ENCODE results near the gene PPP1R1C. TPM values are rescaled to one million over a fixed set of nuclear protein-coding genes. Genes with fewer than 3 reads are reported as not detected.

The PPP1R1C gene
- total RNA-seq, 1 experiment from 2014 or later: 4.0 TPM

GRCh38 chr2:182148344-182148743, 162.7 kb downstream of the PPP1R1C start:
- H4K91ac ChIP-seq (ENCODE audit: insufficient read length, low read depth, low read length): no peak overlapping the region
- no peaks in the 10 kb centered on the region for H4K20me1 ChIP-seq (ENCODE audit: control insufficient read depth, insufficient read depth, insufficient read length)
- H3K27me3 ChIP-seq (ENCODE audit: insufficient read depth, low read length): no peaks in the 10 kb centered on the region
- no peak overlapping the region for H2BK20ac ChIP-seq (ENCODE audit: low read depth, low read length, poor library complexity, severe bottlenecking)
- H4K8ac ChIP-seq (replicated peaks; ENCODE audit: insufficient read length, low read depth, low read length): no peak overlapping the region
- no peaks in the 10 kb centered on the region for H3K9me3 ChIP-seq (ENCODE audit: control insufficient read depth, low read depth, low read length)
- H2BK15ac ChIP-seq (ENCODE audit: low read depth, low read length): no peak overlapping the region
- no peaks in the 10 kb centered on the region for H3K23me2 ChIP-seq (ENCODE audit: insufficient read length, low read depth, low read length, poor library complexity, severe bottlenecking)
- H2AFZ ChIP-seq (ENCODE audit: low read length): no peak overlapping the region
- no peak overlapping the region for H2BK120ac ChIP-seq (ENCODE audit: low read depth, low read length, poor library complexity, severe bottlenecking)
- no peak for TF ChIP-seq CTCF (conservative IDR thresholded peaks at IDR 0.05)
- H3K79me1 ChIP-seq (ENCODE audit: insufficient read depth, low read depth, low read length, poor library complexity, severe bottlenecking): no peaks in the 10 kb centered on the region
- H3T11ph ChIP-seq (ENCODE audit: low read length): no peak overlapping the region
- H3K4me1 ChIP-seq (ENCODE audit: insufficient read depth, low read length): 0 out of 2 replicates have a peak, but pooled peaks cover 2% of the 10 kb centered on the region
- no peak overlapping the region for H3K56ac ChIP-seq (ENCODE audit: insufficient read length, low read depth, low read length)
- no peak overlapping the region for H2AK5ac ChIP-seq (ENCODE audit: insufficient read length, low read length)
- no peak overlapping the region for H2BK12ac ChIP-seq (ENCODE audit: insufficient read length, low read depth, low read length)
- no peak overlapping the region for H3K4me3 Mint-ChIP-seq
- no peak overlapping the region for H3K4ac ChIP-seq (ENCODE audit: low read depth, low read length)
- H3K36me3 Mint-ChIP-seq (ENCODE audit: insufficient read depth in 1 of 3, low read depth in 3 of 3): no peaks in the 10 kb centered on the region
- no peak overlapping the region for H3K14ac ChIP-seq (ENCODE audit: insufficient read depth, low read length)
- H3K4me2 ChIP-seq (ENCODE audit: insufficient read depth, insufficient read length, low read length): no peak overlapping the region
- no peak overlapping the region for H3K23ac ChIP-seq (ENCODE audit: insufficient read length, low read depth, low read length)
- DNase-seq: no peak
- no peak overlapping the region for H4K5ac ChIP-seq (ENCODE audit: insufficient read length, low read depth, low read length)
- H3K79me2 ChIP-seq (ENCODE audit: insufficient read depth, low read length): no peaks in the 10 kb centered on the region
- H3K27ac ChIP-seq (ENCODE audit: insufficient read length, low read depth, low read length): no peak overlapping the region
- no peaks in the 10 kb centered on the region for H3K27me3 Mint-ChIP-seq (ENCODE audit: low read depth)
- no peak overlapping the region for H2BK5ac ChIP-seq (ENCODE audit: insufficient read length, low read length)
- no peak overlapping the region; a peak in 1 of 7 replicates for H3K27ac Mint-ChIP-seq
- H3K9me3 Mint-ChIP-seq: no peaks in the 10 kb centered on the region
- H3K9ac ChIP-seq (ENCODE audit: extremely low read depth, insufficient read length, low read length): no peak overlapping the region
- no CpG with 5 or more reads among the region's 2 CpGs for WGBS (ENCODE audit: extremely low coverage, insufficient read length, low lambda C conversion rate)
- peaks cover 4 to 7% of the 10 kb centered on the region in 2 experiments for H3K4me1 Mint-ChIP-seq
- no peak overlapping the region for H3K18ac ChIP-seq (ENCODE audit: insufficient read length, low read depth, low read length)
